Smooth muscle cell (in vitro differentiated cells): ENCODE data around the gene GSG1. TPM values are rescaled to one million over a fixed set of nuclear protein-coding genes. Genes with fewer than 3 reads are reported as not detected.

Source experiments
- DNase-seq: peaks from one replicate; lab custom pipeline; 2025; ENCODE audit not compliant: unreplicated experiment; lab: John Stamatoyannopoulos, UW
- H2AFZ ChIP-seq: fragments of 200-600 bp; sonication (generic); 2 replicates; pipeline ENCODE4 v1.6.0; 2016; ENCODE audit warnings: antibody characterized with exemption, low read depth, mild to moderate bottlenecking
- H3F3A ChIP-seq: fragments of 200-600 bp; sonication (generic); 2 replicates; pipeline ENCODE4 v1.6.0; 2017; ENCODE audit warnings: antibody characterized with exemption, low read depth
- H3K27ac ChIP-seq: fragments of 200-600 bp; sonication (generic); 2 replicates; pipeline ENCODE4 v1.5.1; 2016; ENCODE audit warnings: low read depth, mild to moderate bottlenecking
- H3K27me3 ChIP-seq: fragments of 200-600 bp; sonication (generic); 2 replicates; pipeline ENCODE4 v1.6.1; 2016; ENCODE audit warnings: low read depth, mild to moderate bottlenecking
- H3K36me3 ChIP-seq: fragments of 200-600 bp; sonication (generic); 2 replicates; pipeline ENCODE4 v1.5.1; 2016; ENCODE audit warnings: low read depth
- H3K4me1 ChIP-seq: fragments of 200-600 bp; sonication (generic); 2 replicates; pipeline ENCODE4 v1.5.1; 2016; ENCODE audit warnings: low read depth
- H3K4me2 ChIP-seq: fragments of 200-600 bp; sonication (generic); 2 replicates; pipeline ENCODE4 v1.6.0; 2016; ENCODE audit warnings: mild to moderate bottlenecking
- H3K4me3 ChIP-seq: fragments of 200-600 bp; sonication (generic); 2 replicates; pipeline ENCODE4 v1.5.1; 2016; ENCODE audit warnings: mild to moderate bottlenecking
- H3K79me2 ChIP-seq: fragments of 200-600 bp; sonication (generic); 2 replicates; pipeline ENCODE4 v1.6.0; 2016; ENCODE audit warnings: low read depth, mild to moderate bottlenecking
- H3K9ac ChIP-seq: fragments of 200-600 bp; sonication (generic); 2 replicates; pipeline ENCODE4 v1.6.0; 2016; ENCODE audit warnings: low read depth
- H3K9me3 ChIP-seq: fragments of 200-600 bp; sonication (generic); replicated peaks from 2 replicates; pipeline ENCODE4 v1.5.1; 2016; ENCODE audit warnings: low read depth
- H4K20me1 ChIP-seq: fragments of 200-600 bp; sonication (generic); 2 replicates; pipeline ENCODE4 v1.6.0; 2016; ENCODE audit warnings: low read depth
- WGBS: methylation state at CpG from one replicate; pipeline ENCODE4 v1.1.7; 2016; ENCODE audit warnings: low lambda C conversion rate; 5-methylcytosine and 5-hydroxymethylcytosine counted together
- polyA plus RNA-seq: library from polyadenylated mRNA; unstranded; fragments of >200 nt; fragmentation: Nextera tagmentation; extraction: Ambion mirVana; gene quantifications from 2 replicates; pipeline ENCODE4 v1.2.1, GENCODE V29; 2016
- total RNA-seq: library from RNA; depleted of rRNA; stranded (reverse); fragments of >200 nt; gene quantifications from 2 replicates; pipeline ENCODE4 v1.2.3, GENCODE V29; 2014
- TF ChIP-seq, protein P1 (sequence below): fragments of 200-600 bp; sonication (generic); IDR thresholded peaks from 2 replicates; pipeline ENCODE4 v1.5.1; 2017; ENCODE audit warnings: borderline replicate concordance, mild to moderate bottlenecking, antibody characterized with exemption; ENCODE audit not compliant: insufficient read depth, poor library complexity, severe bottlenecking

GSG1 gene
- total and polyA plus RNA-seq, 2 experiments from 2014 or later: not detected

DNA sequence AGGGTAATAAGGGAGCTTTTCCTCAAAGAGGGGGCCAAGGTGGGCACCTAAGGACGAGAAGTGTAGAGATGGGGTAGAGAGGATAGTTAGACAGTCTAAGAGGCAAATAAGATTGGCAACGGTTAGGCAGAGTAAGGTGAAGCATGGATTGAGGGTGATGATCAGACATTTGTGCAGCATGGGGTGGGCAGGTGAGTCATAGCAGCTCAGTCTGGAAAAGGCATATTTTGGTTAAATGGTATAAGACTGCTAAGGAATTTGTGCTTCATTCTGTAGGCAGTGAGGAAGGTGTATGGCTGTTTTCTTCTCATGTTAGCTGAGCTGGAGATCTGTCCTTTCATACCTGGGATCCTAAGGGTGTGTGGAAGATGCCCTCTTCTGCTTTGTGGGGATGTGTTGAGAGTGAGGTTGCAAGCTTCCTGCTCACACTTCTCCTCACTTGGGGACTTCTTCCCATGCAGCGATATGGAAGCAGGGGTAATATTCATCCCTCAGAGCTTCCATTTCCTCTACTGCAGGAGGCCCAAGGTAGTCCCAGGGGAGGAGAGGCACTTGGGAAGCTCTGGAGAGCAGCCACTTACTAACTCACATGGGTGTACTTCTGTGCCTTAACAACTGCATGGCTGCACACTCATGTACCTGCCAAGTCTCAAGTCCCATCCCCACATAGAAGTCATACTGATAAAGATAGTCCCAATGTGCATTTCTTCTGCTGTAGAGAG is 28.9 kb downstream of the GSG1 start:
- TF ChIP-seq, protein P1, sequence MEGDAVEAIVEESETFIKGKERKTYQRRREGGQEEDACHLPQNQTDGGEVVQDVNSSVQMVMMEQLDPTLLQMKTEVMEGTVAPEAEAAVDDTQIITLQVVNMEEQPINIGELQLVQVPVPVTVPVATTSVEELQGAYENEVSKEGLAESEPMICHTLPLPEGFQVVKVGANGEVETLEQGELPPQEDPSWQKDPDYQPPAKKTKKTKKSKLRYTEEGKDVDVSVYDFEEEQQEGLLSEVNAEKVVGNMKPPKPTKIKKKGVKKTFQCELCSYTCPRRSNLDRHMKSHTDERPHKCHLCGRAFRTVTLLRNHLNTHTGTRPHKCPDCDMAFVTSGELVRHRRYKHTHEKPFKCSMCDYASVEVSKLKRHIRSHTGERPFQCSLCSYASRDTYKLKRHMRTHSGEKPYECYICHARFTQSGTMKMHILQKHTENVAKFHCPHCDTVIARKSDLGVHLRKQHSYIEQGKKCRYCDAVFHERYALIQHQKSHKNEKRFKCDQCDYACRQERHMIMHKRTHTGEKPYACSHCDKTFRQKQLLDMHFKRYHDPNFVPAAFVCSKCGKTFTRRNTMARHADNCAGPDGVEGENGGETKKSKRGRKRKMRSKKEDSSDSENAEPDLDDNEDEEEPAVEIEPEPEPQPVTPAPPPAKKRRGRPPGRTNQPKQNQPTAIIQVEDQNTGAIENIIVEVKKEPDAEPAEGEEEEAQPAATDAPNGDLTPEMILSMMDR: no peak
- WGBS: 94% methylated on average over 3 of the region's 3 CpGs
- Histone ChIP-seq H3K4me3 (no peak overlapping the region), H4K20me1 (no peaks in the 10 kb centered on the region), H3K4me2 (no peak overlapping the region), H3K27ac (no peak overlapping the region), H3K9ac (no peak overlapping the region), H3K4me1 (no peaks in the 10 kb centered on the region), H2AFZ (no peak overlapping the region), H3K9me3 (no peaks in the 10 kb centered on the region), H3F3A (no peaks in the 10 kb centered on the region), H3K79me2 (no peaks in the 10 kb centered on the region), H3K27me3 (no peaks in the 10 kb centered on the region), H3K36me3 (no peaks in the 10 kb centered on the region)
- no peak for DNase-seq

DNA sequence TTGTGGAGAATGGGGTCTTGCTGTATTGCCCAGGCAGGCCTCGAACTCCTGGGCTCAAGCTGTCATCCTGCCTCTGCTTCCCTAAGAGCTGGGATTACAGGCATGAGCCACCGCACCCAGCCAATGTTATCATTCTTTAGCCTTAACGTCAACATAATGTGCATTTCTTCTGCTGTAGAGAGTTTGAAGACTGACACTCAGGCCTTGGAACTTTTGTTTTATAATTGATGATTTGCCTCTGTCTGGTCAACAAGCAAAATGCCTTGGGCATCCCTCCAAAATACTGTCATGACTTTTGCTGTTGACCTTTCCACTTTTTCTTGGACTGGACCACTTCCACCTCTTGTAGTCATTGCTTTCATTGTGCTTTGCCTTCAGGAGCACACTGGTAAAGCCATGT is 30.3 kb downstream of the GSG1 start:
- no peak for DNase-seq
- H3K4me1 ChIP-seq: no peaks in the 10 kb centered on the region
- H4K20me1 ChIP-seq: no peaks in the 10 kb centered on the region
- no peak overlapping the region for H2AFZ ChIP-seq
- no peak overlapping the region for H3K4me3 ChIP-seq
- no peaks in the 10 kb centered on the region for H3F3A ChIP-seq
- H3K36me3 ChIP-seq: no peaks in the 10 kb centered on the region
- H3K4me2 ChIP-seq: no peak overlapping the region
- 100% methylated on average over 3 of the region's 3 CpGs for WGBS
- no peaks in the 10 kb centered on the region for H3K27me3 ChIP-seq
- TF ChIP-seq, protein P1: no peak
- no peak overlapping the region for H3K27ac ChIP-seq
- no peaks in the 10 kb centered on the region for H3K79me2 ChIP-seq
- no peaks in the 10 kb centered on the region for H3K9me3 ChIP-seq
- H3K9ac ChIP-seq: no peak overlapping the region

DNA sequence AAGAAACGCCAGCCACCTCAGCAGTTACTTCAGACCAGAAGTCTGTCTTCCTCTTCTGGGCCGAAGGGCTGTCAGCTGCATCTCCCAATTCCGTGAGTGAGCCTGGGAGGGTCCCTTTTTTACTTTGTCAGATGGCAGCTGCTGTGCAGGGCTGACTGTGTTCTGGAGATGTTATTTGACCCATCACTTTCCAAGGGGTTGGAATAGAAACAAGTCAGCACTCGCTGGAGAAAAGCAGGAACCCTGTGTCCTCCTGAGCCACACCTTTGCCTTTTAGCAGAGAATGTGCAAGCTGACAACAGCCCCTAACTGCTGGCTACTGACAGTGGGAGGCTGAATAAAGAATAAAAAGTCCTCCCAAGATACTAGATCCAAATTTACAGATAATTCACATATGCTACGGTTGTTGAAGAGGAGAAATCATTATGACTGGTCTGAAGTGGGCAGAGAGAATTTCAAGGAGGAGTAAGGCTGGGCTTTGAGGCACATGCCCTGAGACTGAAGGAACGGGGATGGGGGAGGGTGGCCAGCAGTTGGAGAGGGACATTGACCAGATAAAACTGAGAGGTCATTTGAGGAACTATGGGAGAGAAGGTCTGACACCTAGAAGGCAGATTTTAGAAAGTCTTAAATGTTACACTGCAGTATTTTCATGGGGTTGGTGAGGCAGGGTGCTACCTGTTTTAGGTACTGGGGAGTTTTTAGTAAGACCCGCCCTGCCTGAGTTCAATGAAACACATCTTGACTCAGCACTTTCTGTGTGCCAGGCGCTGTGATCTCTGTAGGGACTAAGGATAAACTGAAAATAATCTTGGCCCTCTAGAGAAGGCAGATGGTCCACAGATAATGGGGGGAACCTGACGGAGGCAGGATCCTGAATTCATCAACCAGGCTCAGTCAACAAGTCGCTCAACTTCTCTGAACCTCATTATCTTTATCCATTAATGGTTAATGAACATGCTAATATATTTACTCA is 31.9 kb downstream of the GSG1 start:
- Histone ChIP-seq H3K9me3 (no peaks in the 10 kb centered on the region), H3K79me2 (no peaks in the 10 kb centered on the region), H2AFZ (no peak overlapping the region), H4K20me1 (no peaks in the 10 kb centered on the region), H3F3A (no peaks in the 10 kb centered on the region), H3K36me3 (no peaks in the 10 kb centered on the region), H3K4me3 (no peak overlapping the region), H3K27me3 (no peaks in the 10 kb centered on the region), H3K27ac (no peak overlapping the region), H3K9ac (no peak overlapping the region), H3K4me2 (no peak overlapping the region), H3K4me1 (no peaks in the 10 kb centered on the region)
- TF ChIP-seq, protein P1: no peak
- WGBS: 75% methylated on average over 10 of the region's 10 CpGs
- DNase-seq: no peak
